ENCODE data around the gene ZNF784.

The ZNF784 gene

DNA sequence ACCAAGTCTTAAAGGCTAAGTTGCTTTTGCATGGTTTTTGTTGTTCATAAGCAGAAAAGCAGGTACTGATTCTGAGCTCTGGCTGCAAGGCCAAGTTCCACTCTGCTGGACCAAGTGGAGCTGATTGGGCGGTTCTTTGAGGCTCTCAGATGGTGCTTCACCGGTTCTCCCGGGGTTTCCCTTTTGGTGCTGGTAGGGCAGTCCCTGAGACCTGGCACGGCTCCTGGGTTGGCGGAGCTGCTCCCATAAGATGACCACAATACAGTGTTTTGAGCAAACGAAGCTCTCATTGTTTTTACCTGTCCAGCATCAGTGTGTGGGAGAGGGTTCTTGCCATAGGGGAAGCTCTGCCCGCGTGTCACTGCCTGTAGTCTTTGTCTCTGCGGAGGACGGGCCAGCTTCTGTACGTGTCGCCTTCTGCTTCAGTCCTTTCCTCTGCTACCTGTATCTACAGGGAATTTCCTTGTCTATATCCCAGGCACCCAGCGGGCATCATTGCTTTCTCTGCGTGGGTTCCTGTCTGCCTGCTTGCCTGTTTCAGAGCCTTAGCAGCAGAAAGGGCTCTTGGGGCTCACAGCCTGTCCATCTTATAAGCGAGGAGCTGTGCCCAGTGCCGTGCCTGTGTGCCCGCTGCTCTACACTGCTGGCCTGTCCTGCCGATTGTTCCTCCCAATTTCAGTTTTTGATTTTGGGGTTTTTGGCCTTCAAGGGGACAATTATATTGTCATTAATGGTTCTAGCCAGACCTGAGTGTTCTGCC lies 32.8 kb upstream of the ZNF784 start:
- DNase-seq (ENCODE audit: low read depth in 1 of 2, low spot score in 1 of 2): no peak

DNA sequence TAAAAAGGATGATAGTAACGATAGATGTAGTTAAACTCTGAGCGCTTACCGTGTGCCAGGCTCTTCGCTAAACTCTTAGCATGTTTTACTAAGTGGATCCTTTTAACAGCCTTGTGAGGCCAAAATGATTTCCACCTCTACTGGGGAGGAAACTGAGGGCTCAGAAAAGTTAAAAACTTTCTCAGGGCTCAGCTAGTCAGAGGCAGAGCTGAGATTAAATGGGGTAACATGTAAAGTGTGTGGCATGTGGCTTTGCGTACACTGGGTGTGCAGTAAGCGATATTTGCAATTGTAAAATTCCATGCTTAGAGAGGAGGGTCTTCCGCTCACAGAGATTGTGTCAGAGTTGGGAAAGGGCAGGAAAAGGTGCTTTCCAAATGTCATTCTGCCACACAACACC lies 32.2 kb upstream of the ZNF784 start:
- DNase-seq (ENCODE audit: low read depth in 1 of 2, low spot score in 1 of 2): no peak

DNA sequence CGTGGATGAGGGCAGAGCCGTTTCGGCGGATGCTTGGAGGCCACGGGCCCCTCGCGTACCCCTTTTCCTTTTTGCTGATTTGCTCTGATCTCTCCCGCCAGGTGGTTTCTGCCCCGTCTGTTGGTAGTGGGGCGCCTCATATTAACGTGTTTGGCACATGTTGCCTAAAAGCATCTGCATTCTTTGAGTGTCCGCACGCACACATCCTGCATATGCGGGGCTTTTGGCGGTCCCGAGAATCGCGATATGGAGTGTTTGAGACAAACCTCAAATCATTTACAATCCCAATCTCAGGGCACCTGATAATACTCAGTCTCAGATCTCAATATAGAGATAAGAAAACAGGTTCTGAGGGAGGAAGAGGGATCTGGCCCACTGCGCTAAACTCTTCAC lies 31.3 kb upstream of the ZNF784 start:
- DNase-seq (ENCODE audit: low read depth in 1 of 2, low spot score in 1 of 2): no peak

DNA sequence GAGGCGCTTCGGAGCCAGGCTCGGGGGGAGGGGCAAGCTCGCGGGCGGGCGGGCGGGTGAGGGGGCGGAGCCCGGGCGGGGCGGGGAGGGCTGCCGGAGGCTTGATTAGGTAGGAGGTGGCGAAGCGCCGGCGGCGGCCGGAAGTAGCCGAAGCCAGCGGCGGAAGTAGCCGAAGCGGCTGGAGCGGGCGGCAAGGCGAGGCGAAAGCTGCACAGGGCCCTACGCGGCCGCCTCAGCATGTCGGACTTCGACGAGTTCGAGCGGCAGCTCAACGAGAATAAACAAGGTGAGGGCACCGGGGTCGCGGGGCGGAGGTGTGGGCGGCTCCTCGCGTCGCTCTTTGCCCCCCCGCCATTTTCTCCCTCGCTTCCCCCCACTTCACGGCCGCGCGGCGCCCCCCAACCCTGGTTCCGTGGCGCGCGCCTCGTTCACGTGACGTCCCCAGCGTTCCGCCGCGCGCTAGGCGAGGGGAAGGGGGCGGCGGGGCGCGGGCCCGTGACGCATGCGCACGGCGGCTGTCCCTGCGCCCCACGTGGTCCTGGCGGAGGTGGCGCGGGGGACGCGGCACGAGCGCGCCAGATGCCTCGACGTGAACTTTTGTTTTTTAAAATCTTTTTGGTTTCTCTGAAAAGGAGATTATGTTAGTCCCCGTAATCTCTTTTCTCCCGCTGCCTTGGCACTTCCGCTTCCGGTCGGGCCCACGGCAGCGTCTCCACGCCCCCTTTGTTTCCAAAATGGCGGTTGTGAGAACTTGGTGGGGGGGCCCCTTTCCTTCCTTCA lies 30.7 kb upstream of the ZNF784 start, which contains the start of gene U2AF2:
Gene U2AF2, plus strand, starts transcription at position 168 of the 780 bp plus-strand sequence. Its CDS starts 70 bp downstream, at position 238.
- DNase-seq (ENCODE audit: low read depth in 1 of 2, low spot score in 1 of 2): peak; percentile 91 to 93

DNA sequence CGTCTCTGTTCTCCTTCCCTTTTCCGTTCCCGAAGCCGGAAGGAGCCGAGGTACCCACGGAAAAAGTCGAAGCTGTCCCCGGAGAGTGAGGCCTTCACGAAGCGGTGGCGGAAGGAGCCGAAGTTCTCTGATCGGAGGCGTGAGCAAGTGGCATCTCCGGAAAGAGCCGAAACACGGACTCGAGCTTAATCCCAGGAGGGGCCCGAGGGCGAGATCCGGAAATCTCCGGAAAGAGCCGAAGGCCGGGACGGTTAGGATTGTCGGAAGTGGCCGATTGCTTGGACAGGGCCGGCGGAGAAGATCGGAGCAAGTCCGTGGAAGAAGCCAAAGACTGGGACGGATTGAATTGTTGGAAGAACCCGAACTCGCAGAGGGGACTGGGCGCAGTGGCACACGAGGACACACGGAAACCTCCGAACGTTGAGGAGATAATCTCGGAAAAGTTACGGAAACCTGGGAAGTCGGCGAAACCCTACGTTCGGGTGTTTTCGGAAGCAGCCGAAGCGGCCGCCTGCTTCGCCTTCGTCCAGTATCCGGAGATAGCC lies 30.0 kb upstream of the ZNF784 start:
- peak; percentile 93 to 98 for DNase-seq (ENCODE audit: low read depth in 1 of 2, low spot score in 1 of 2)

DNA sequence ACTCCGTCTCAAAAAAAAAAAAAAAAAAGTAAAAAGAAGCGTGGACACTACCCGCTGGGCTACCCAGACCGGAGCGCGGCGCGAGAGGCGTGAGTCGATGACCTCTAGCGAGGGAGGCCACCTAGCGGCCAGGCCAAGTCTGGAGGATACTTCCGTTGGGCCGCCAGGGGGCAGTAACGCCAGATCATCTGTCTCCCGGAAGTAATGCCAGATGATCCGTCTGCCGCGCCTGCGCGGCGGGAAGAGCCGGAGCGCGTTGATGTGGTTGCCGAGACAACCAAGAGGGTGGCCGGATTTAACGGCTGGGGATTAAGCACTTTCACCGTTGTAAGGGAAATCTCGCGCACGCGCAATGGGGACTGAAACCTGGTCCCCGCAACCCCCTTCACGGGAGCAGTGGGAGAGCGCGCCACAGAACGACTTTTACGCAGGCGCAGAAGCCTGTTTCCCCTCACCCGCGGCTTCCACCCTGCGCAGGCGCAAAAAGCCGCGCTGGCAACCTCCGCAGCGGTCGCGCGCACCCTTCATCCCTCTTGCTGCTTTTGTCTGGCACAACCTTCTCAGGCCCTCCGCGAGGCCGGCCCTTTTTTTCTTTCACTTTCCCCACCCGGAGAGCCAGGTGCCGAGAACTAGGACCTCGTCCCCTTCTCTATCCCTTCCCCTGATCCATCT lies 29.4 kb upstream of the ZNF784 start:
- peak; percentile 97 to 99 for DNase-seq (ENCODE audit: low read depth in 1 of 2, low spot score in 1 of 2)

DNA sequence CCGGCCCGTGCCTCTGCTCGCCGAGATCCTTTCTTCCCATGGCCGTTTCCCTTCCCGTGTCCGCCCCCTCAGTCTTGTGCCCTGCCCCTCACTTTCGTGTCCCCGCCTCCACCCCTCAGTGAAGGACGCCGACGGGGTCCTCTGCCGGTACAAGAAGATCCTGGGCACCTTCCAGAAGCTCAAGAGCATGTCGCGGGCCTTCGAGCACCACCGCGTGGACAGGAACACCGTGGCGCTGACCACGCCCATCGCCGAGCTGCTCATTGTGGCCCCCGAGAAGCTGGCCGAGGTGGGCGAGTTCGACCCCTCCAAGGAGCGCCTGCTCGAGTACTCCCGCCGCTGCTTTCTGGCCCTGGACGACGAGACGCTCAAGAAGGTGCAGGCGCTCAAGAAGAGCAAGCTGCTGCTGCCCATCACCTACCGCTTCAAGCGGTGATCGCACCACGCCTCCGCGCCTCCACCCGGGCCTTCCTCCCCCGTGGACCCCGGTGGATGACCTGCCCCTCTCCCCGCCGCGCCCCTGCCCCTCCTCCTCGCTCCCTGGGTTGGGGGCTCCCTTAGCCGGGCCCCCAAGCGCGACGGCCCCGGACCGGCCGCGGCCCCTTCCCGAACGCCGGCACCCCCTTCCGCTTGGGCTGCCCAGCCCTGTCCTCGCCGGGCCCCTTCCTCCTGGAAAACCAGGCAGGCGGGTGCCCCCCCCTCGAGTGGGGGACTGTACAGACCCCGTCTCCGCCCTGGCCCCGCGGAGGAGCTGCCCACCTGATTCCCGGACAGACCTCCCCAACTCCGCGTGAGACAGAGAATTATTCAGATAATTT lies 28.2 kb upstream of the ZNF784 start:
- DNase-seq (ENCODE audit: low read depth in 1 of 2, low spot score in 1 of 2): no peak

DNA sequence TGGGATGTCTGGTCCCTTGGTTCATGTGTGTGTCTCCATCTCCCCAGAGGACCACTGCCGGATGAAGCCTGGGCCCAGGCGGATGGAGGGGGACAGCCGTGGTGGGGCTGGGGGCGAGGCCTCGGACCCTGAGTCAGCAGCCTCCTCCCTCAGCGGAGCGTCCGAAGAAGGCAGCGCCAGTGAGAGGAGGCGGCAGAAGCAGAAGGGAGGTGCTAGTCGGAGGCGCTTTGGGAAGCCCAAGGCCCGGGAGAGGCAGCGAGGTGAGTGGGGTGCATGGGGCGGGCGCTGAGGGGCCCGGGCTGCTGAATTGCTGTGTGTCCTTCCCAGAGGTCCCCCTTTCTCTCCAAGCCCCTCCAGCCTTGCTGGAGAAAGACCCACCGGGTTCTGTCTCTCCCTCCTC lies 26.9 kb upstream of the ZNF784 start:
- DNase-seq (ENCODE audit: low read depth in 1 of 2, low spot score in 1 of 2): no peak

DNA sequence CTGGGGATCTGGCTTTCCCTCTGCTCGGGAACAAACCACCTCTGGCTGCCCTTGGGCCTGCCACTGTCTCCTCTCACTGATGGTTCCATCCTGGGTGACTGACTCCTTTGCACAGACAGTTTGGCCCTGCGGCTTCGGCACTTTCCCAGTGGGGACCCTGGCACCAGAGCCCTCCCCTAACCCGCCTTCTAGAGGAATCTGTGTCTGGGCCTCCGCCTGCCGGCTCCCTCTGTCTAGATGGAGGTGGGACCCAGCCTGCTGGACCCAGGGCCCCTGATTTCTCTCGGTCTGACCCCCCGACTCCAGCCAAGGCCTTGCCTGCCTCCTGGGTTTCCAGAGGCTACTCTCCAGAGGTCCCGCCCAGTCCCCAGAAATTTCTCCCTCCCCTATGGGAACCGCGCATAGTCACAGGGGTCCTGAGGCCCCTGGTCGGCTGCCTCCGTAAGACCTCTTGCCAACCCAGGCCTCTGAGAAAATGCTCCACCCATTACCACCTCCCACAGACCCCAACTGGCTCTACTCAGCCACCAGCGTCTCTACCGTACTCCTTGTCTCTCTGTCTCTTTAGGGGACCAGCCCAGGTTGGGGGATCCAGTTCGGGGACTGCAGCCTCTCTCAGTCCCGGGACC lies 26.4 kb upstream of the ZNF784 start:
- no peak for DNase-seq (ENCODE audit: low read depth in 1 of 2, low spot score in 1 of 2)

DNA sequence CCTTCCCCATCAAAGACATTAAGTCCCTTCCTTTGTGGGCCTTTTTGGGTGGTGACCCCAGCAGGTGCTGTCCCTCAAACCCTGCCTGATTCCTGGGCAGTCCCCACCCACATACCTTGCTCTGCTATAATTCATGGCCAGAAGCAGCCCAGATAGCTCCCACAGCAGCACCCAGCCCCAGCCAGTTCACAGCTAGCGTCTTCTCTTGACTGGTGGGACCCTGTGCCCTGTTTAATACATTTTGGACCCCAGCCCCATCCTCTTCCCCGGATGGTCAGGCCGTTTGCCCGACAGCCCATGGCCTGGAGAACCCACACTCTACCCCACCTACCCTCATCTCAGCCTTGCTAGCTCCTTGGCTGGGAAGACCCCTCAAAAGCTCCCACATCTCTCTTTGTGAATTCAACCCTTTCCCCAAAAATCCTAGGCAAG lies 25.8 kb upstream of the ZNF784 start:
- no peak for DNase-seq (ENCODE audit: low read depth in 1 of 2, low spot score in 1 of 2)

DNA sequence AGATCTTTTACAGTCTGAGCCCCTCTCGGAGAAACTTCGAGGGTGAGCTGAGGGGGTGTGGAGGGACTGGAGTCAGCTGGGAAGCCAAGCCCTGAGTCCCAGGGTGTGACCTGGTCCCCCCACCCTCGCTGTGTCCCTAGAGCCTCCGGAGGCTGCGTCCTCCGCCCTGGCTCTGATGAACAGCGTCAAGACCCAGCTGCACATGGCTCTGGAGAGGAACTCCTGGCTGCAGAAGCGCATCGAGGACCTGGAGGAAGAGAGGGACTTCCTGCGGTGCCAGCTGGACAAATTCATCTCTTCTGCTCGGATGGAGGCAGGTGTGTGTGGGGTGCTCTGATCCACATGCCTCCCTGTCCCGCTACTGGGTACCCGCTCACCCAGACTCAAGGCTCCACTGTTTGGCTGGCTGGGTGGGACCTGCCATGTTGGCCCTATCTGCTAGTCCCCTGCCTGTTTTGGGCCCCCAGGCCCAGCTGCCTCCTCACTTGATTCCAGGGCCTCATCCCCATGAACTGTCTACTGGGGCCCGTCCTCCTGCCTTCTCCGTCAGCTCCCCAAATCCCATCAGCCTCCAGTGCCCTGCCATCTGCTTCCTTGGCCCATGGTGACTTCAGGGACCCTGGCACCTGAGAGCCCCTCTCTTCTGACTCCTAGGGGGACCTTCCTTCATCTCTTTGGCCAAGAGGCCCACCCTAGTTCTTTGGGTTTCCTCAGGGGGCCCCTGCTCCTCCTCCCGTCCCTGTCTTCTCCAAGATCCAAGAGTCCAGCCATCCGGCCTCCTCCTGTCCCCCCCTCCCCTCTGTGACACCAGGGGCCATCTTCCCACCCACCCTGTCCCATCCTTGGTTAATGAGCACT lies 25.1 kb upstream of the ZNF784 start:
- no peak for DNase-seq (ENCODE audit: low read depth in 1 of 2, low spot score in 1 of 2)

DNA sequence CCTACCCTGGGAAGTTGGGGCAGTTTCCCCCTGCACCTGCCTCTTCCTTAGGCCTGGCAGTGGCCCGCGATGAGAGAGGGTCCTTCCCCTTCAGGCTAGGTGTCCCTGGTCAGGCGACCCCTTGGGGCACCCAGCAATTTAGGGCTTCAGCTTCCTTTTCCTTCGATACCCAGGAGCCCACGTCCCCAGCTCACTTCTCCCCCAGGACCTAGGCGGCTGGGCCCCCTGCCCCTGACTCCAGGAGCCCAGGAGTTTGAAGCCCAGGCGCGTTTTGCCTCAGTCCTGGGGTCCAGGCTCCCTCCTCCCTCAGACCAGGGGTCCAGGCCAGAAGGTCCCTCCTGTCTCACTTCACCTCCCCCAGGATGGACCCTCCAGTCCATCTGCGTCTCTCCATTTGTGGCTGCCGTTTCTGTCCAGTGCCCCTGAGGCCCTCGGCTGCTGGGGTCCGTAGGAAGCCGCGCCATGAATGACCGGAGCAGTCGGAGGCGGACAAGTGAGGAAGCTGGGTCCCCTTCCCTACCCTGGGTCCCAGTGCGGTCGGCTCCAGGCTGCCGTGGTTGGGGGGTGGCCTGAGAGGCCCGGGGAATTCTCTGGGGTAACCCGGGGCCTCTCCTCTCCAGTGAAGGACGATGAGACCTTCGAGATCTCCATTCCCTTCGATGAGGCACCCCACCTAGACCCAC lies 24.4 kb upstream of the ZNF784 start:
- DNase-seq (ENCODE audit: low read depth in 1 of 2, low spot score in 1 of 2): no peak

DNA sequence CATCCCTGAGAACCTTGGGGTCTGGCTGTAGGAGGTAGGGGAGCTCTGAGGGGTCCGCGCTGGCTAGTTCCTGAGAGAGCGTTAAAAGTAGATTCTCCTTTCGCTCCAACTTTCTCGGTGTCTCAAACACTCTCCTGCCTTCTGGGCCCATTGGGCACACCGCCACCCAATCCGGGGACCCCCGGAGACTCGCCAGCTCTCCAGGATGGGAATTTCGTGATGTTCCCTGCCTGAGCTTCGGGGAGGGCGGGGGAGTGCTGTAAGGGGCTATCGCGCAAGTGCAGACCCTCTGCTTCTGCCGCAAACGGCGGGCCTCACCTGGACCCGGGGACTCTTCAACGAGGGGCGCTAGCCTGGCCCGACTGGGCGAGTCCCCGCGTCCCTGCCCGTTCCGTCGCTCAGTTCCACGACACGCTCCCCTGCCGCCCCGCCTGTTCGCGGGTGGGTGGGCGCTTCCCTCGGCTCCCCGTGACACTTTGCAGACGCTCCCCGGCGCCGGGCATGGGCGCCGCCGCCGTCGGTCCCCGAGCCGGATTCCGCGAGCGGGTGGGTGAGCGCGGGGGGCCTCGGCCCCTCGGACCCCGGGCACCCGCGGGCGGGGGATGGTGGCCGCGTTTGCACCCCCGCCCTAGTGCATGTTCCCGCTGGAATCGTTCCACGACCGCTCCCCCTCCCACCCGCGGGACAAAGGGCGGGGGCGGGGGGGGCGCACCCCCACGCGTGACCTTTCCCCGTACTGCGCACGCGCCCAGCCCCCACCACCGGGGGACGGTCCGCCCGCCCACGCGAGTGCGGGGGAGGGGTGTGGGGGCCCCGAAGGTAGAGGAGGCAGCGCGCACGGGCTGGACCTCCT lies 23.6 kb upstream of the ZNF784 start, which contains the start of gene CCDC106:
Gene CCDC106, plus strand, starts transcription at position 481 of the 853 bp plus-strand sequence. CDS start 835 bp downstream, outside the sequence.
- no peak for DNase-seq (ENCODE audit: low read depth in 1 of 2, low spot score in 1 of 2)

DNA sequence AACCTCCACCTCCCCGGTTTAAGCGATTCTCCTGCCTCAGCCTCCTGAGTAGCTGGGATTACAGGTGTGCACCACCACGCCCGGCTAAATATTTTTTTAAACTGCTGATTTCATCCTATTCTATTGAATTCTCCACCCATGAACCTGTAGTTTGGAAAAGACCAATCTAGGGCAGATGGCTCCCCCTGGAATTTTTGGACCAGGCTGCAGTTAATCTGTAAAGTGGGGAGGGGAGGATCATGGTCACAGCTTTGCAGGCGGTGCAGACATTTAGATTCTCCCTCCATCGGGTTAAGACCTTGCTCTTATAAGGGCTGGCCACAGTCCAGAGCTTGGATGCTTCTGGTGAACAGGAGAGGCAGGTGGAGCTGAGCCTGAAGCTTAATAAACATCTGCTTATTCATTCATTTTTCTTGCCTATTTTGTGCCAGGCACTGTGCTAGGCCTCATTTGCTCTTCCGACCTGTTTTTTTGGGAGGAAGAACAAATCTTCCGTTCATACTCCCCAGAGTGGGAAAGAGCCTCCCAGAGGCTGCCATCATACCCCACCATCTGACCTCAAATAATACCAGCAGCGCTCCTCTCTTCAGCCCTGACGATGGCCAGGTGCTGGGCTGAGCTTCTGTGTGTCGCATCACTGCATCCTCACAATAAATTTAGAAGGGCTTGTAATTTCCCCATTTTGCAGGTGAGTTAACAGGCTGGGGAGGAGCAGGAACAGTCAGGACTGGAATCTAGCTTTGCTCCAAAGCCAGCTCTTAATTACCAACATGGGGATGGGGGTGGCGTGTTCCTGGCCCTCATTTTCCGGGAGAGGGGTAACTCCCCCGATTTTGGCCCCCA lies 22.7 kb upstream of the ZNF784 start:
- DNase-seq (ENCODE audit: low read depth in 1 of 2, low spot score in 1 of 2): no peak

DNA sequence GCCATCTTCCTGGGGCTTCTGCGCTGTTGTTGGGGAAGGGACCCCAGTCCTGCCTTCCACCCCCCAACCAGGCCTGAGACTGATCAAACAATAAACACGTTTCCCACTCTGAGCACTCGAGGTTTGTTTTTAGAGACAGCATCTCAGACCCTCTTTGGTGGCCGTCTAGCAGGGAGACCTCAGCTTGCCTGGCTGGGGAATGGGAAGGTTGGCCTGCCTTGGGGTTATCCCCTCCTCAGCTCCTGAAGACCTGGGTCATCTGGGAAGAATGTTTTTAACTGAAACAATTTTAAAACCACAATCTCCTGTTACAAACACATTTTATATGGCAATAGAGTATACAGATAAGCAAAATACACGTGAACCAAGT lies 21.1 kb upstream of the ZNF784 start:
- no peak for DNase-seq (ENCODE audit: low read depth in 1 of 2, low spot score in 1 of 2)

DNA sequence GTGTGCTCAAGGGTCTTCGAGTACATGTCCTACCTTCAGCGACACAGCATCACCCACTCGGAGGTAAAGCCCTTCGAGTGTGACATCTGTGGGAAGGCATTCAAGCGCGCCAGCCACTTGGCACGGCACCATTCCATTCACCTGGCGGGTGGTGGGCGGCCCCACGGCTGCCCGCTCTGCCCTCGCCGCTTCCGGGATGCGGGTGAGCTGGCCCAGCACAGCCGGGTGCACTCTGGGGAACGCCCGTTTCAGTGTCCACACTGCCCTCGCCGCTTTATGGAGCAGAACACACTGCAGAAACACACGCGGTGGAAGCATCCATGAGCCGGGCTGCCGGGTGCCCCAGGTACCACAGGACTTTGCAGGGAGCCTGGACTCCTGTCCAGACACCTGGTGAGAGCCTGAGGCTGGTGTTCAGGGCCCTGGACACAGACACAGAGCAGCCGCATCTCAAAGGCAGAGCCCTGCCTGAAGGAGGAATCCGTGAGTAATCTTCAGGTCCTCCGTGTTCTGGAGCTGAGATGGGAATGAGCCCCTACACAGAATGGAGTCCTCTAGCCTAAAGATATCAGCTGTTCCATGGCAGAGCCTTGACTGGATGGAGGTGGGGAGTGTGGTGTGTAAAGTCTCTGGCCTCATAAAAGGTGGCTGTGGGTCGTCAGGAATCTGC lies 20.6 kb upstream of the ZNF784 start:
- DNase-seq (ENCODE audit: low read depth in 1 of 2, low spot score in 1 of 2): no peak
